Aorta (tissue), 5 donors: ENCODE measurements around the gene AFF3. TPM values are rescaled to one million over a fixed set of nuclear protein-coding genes. Genes with fewer than 3 reads are reported as not detected.

ENCODE experiments used
- ATAC-seq: fragments of 200-7000 bp; cut with Tn5 transposase; one replicate; pipeline ENCODE4 v1.9.1; 2022; ENCODE audit warnings: moderate library complexity; ENCODE audit not compliant: low FRiP score
- DNase-seq, 2 donors: peaks; one replicate each; pipeline ENCODE4 v3.0.0-alpha.2; 2020
- H3K27ac ChIP-seq, 2 donors: one replicate each; pipeline ENCODE4 v1.5.1; 2013; ENCODE audit warnings: low read length in 2 of 2, mild to moderate bottlenecking in 2 of 2, moderate library complexity in 2 of 2, control low read depth in 1 of 2, inconsistent platforms in 1 of 2, low read depth in 1 of 2
- H3K27me3 ChIP-seq, 2 donors: one replicate each; pipeline ENCODE4 v1.6.1; 2013; ENCODE audit warnings: control low read depth in 1 of 2, low read length in 1 of 2, mild to moderate bottlenecking in 1 of 2, moderate library complexity in 1 of 2; ENCODE audit not compliant: insufficient read depth in 2 of 2, control insufficient read depth in 1 of 2
- H3K36me3 ChIP-seq, 2 donors: one replicate each; pipeline ENCODE4 v1.6.1; 2013; ENCODE audit warnings: control low read depth in 1 of 2, low read length in 1 of 2, mild to moderate bottlenecking in 1 of 2; ENCODE audit not compliant: insufficient read depth in 2 of 2, control insufficient read depth in 1 of 2
- H3K4me1 ChIP-seq, 2 donors: one replicate each; pipeline ENCODE4 v1.6.1; 2013; ENCODE audit warnings: low read length in 2 of 2, control low read depth in 1 of 2, mild to moderate bottlenecking in 1 of 2, moderate library complexity in 1 of 2; ENCODE audit not compliant: insufficient read depth in 2 of 2, control insufficient read depth in 1 of 2
- H3K4me3 ChIP-seq, 2 donors: one replicate each; pipeline ENCODE4 v1.5.1; 2013; ENCODE audit warnings: low read length in 2 of 2, control low read depth in 1 of 2, mild to moderate bottlenecking in 1 of 2
- H3K9me3 ChIP-seq: one replicate; pipeline ENCODE4 v1.6.1; 2013; ENCODE audit warnings: mild to moderate bottlenecking, low read length; ENCODE audit not compliant: control insufficient read depth
- WGBS, 2 donors: extraction: QIAGEN DNeasy Blood & Tissue Kit; methylation state at CpG; one replicate each; pipeline ENCODE4 v1.1.7; 2013; 5-methylcytosine and 5-hydroxymethylcytosine counted together
- intact Hi-C, 2 donors: fragments of 100-400 bp; cut with DNase I; formaldehyde crosslinking; loops; one replicate each; pipeline versions ENCODE4 v1.14.2 to v1.15.0; 2022
- polyA plus RNA-seq, 2 donors: library from polyadenylated mRNA; stranded (reverse); fragments of 200-250 nt; gene quantifications; one replicate each; pipeline ENCODE4 v1.2.3, GENCODE V29; 2013
- total RNA-seq, 2 donors: library from RNA; stranded (reverse); fragmentation: NEBNext Ultra II Directional; extraction: Animal tissue kit (Norgen Biotek cat#: 25700); gene quantifications; one replicate each; pipeline ENCODE4 v1.2.1, GENCODE V29; 2021
- donor health status: healthy with polysubstance abuse.
- donor health status: Bipolar disorder and iron deficiency.
- donor health status: DM: no; HTN: no; CAD: no.
- donor health status: DM: no; HTN: no; CAD: no.
- donor health status: DM: yes; HTN: yes; CAD: no.

Gene AFF3
- total and polyA plus RNA-seq, 4 donors, result 0.25 to 15.7 (median 5.5) TPM

GRCh38 chr2:99611034-99611433 is 531.4 kb downstream of the AFF3 start:
- H3K9me3 ChIP-seq, result no peaks in the 10 kb centered on the region
- H3K4me1 ChIP-seq, result peaks cover 0 to 6% of the 10 kb centered on the region in 2 donors
- H3K4me3 ChIP-seq, result no peak overlapping the region
- ATAC-seq (no peak), DNase-seq (no peak)
- intact Hi-C loops, result no loop called here
- no peaks in the 10 kb centered on the region for H3K27me3 ChIP-seq
- H3K27ac ChIP-seq, result no peak overlapping the region
- WGBS, 2 donors, result 94 to 97% methylated on average over 2 of the region's 2 CpGs
- H3K36me3 ChIP-seq, result no peaks in the 10 kb centered on the region

- ATAC-seq (no peak), DNase-seq (no peak)
- Histone ChIP-seq H3K27me3 (no peaks in the 10 kb centered on the region), H3K36me3 (no peaks in the 10 kb centered on the region), H3K9me3 (no peaks in the 10 kb centered on the region), H3K4me1 (peaks cover 0 to 6% of the 10 kb centered on the region in 2 donors), H3K4me3 (no peak overlapping the region), H3K27ac (no peak overlapping the region)
- WGBS, 2 donors, result 84 to 87% methylated on average over 11 of the region's 11 CpGs
- intact Hi-C loops, result no loop called here
Measured at GRCh38 chr2:99609851-99610381, 532.5 kb downstream of the AFF3 start.

GRCh38 chr2:99608861-99609260 is 533.5 kb downstream of the AFF3 start:
- DNase-seq (no peak), ATAC-seq (no peak)
- WGBS, 2 donors, result 28 to 44% methylated on average over 1 of the region's 1 CpG

GRCh38 chr2:99607861-99608491 is 534.4 kb downstream of the AFF3 start:
- H3K36me3 ChIP-seq, result no peaks in the 10 kb centered on the region
- ATAC-seq (no peak), DNase-seq (no peak)
- intact Hi-C loops, result no loop called here
- no peaks in the 10 kb centered on the region for H3K9me3 ChIP-seq
- peaks cover 0 to 6% of the 10 kb centered on the region in 2 donors for H3K4me1 ChIP-seq
- no peak overlapping the region for H3K4me3 ChIP-seq
- no peaks in the 10 kb centered on the region for H3K27me3 ChIP-seq
- 2 to 6% methylated on average over 4 of the region's 4 CpGs for whole genome bisulfite sequencing, 2 donors
- H3K27ac ChIP-seq, result no peak overlapping the region

More at GRCh38 chr2:99608861-99609260, 533.5 kb downstream of the AFF3 start:
- no peaks in the 10 kb centered on the region for H3K27me3 ChIP-seq
- H3K36me3 ChIP-seq, result no peaks in the 10 kb centered on the region
- no peak overlapping the region for H3K27ac ChIP-seq
- intact Hi-C loops, result no loop called here
- H3K4me3 ChIP-seq, result no peak overlapping the region
- no peaks in the 10 kb centered on the region for H3K9me3 ChIP-seq
- peaks cover 0 to 6% of the 10 kb centered on the region in 2 donors for H3K4me1 ChIP-seq

- ATAC-seq (peak; percentile 63), DNase-seq (no peak)
- WGBS, 2 donors, result 11 to 13% methylated on average over 4 of the region's 4 CpGs
- H3K4me3 ChIP-seq, result no peak overlapping the region
- no peak overlapping the region for H3K27ac ChIP-seq
- intact Hi-C loops, result no loop called here
- H3K27me3 ChIP-seq, result no peaks in the 10 kb centered on the region
- peaks cover 0 to 6% of the 10 kb centered on the region in 2 donors for H3K4me1 ChIP-seq
- no peaks in the 10 kb centered on the region for H3K9me3 ChIP-seq
- H3K36me3 ChIP-seq, result no peaks in the 10 kb centered on the region
Measured at GRCh38 chr2:99607454-99607853, 534.9 kb downstream of the AFF3 start.

GRCh38 chr2:99605036-99605435 is 537.4 kb downstream of the AFF3 start:
- no peak overlapping the region for H3K27ac ChIP-seq
- no peaks in the 10 kb centered on the region for H3K36me3 ChIP-seq
- 17 to 24% methylated on average over 7 of the region's 7 CpGs for WGBS, 2 donors
- peaks cover 0 to 6% of the 10 kb centered on the region in 2 donors for H3K4me1 ChIP-seq
- H3K4me3 ChIP-seq, result no peak overlapping the region
- no peaks in the 10 kb centered on the region for H3K27me3 ChIP-seq
- ATAC-seq, result peak; percentile 27
- DNase-seq, result no peak
- no peaks in the 10 kb centered on the region for H3K9me3 ChIP-seq
- intact Hi-C loops, result no loop called here

GRCh38 chr2:99602476-99602875 is 539.9 kb downstream of the AFF3 start:
- Histone ChIP-seq H3K27me3 (no peaks in the 10 kb centered on the region), H3K27ac (no peak overlapping the region), H3K36me3 (no peaks in the 10 kb centered on the region), H3K9me3 (no peaks in the 10 kb centered on the region), H3K4me3 (no peak overlapping the region), H3K4me1 (no peaks in the 10 kb centered on the region)
- intact Hi-C loops, result no loop called here
- DNase-seq (no peak), ATAC-seq (no peak)
- 89 to 93% methylated on average over 4 of the region's 4 CpGs for WGBS, 2 donors

GRCh38 chr2:99600981-99601651 is 541.3 kb downstream of the AFF3 start:
- 47 to 53% methylated on average over 17 to 20 of the region's 20 CpGs for WGBS, 2 donors
- DNase-seq (peak in 1 of 2 donors; percentile 64), ATAC-seq (no peak)
- Histone ChIP-seq H3K4me1 (no peaks in the 10 kb centered on the region), H3K4me3 (no peak overlapping the region), H3K27me3 (no peaks in the 10 kb centered on the region), H3K36me3 (no peaks in the 10 kb centered on the region), H3K27ac (no peak overlapping the region), H3K9me3 (no peaks in the 10 kb centered on the region)
- intact Hi-C loops, result no loop called here

- WGBS, 2 donors, result 96 to 98% methylated on average over 9 of the region's 9 CpGs
- no peaks in the 10 kb centered on the region for H3K36me3 ChIP-seq
- ATAC-seq (no peak), DNase-seq (peak in 1 of 2 donors; percentile 48)
- no peak overlapping the region for H3K27ac ChIP-seq
- no peaks in the 10 kb centered on the region for H3K4me1 ChIP-seq
- H3K27me3 ChIP-seq, result no peaks in the 10 kb centered on the region
- no peak overlapping the region for H3K4me3 ChIP-seq
- no peaks in the 10 kb centered on the region for H3K9me3 ChIP-seq
- intact Hi-C loops, result no loop called here
Measured at GRCh38 chr2:99598441-99598840, 543.9 kb downstream of the AFF3 start.
